Measurements from ENCODE around the gene HESX1.
A peak's percentile ranks its signal among the peaks of the same experiment; 100 is the strongest.

Gene HESX1

GRCh38 chr3:57166660-57167059, 33.1 kb downstream of the HESX1 start:
- DNase-seq: no peak

- no peak for DNase-seq
Measured at GRCh38 chr3:57165641-57166040, 34.1 kb downstream of the HESX1 start.

GRCh38 chr3:57164657-57165573, 34.9 kb downstream of the HESX1 start, which contains the start of gene IL17RD:
Gene IL17RD (minus strand): TSS chr3:57165353. CDS start chr3:57165286, 67 bp downstream.
- peak in 10 of 14 donors; percentile 12 to 80 (median 32) for DNase-seq

GRCh38 chr3:57164217-57164656, 35.5 kb downstream of the HESX1 start:
- DNase-seq: no peak

GRCh38 chr3:57163751-57164150, 36.0 kb downstream of the HESX1 start:
- no peak for DNase-seq

GRCh38 chr3:57161915-57162314, 37.9 kb downstream of the HESX1 start:
- DNase-seq: no peak

- no peak for DNase-seq
Measured at GRCh38 chr3:57160765-57161538, 38.8 kb downstream of the HESX1 start.

GRCh38 chr3:57160076-57160764, 39.6 kb downstream of the HESX1 start:
- no peak for DNase-seq

GRCh38 chr3:57158813-57159738, 40.7 kb downstream of the HESX1 start:
- DNase-seq: no peak

GRCh38 chr3:57158325-57158724, 41.5 kb downstream of the HESX1 start:
- DNase-seq: no peak

- no peak for DNase-seq
Measured at GRCh38 chr3:57157545-57157944, 42.2 kb downstream of the HESX1 start.

GRCh38 chr3:57155310-57155643, 44.5 kb downstream of the HESX1 start:
- no peak for DNase-seq

GRCh38 chr3:57154470-57155309, 45.1 kb downstream of the HESX1 start:
- DNase-seq: no peak

GRCh38 chr3:57152151-57153143, 47.3 kb downstream of the HESX1 start:
- peak in 9 of 14 donors; percentile 10 to 70 (median 19) for DNase-seq

GRCh38 chr3:57151749-57152148, 48.0 kb downstream of the HESX1 start:
- no peak for DNase-seq

GRCh38 chr3:57151021-57151449, 48.7 kb downstream of the HESX1 start:
- no peak for DNase-seq

GRCh38 chr3:57150113-57150581, 49.6 kb downstream of the HESX1 start:
- DNase-seq: peak in 3 of 14 donors; percentile 3 to 8 (median 3)

Data from C1 segment of cervical spinal cord (tissue), 14 donors.